Islet of Langerhans (tissue), 1 donor: Measurements from ENCODE around the gene OR4K13.

Experiments used
- FAIRE-seq: peaks from one replicate; lab custom pipeline; 2011; peaks lifted over from hg19 to GRCh38; lab: Jason Lieb, UNC

OR4K13 gene

GRCh38 chr14:20035938-20036337 lies at the start of gene OR4K13:
TSS of gene OR4K13 (minus strand) at chr14:20036038. CDS start at chr14:20034758, 1,280 bp downstream.
- no peak for FAIRE-seq

GRCh38 chr14:20059745-20060144 lies 23.9 kb upstream of the OR4K13 start, which contains the start of gene OR4L1:
TSS of gene OR4L1 (plus strand) at chr14:20060045. CDS start at chr14:20060045, 0 bp downstream.
- FAIRE-seq = no peak

GRCh38 chr14:20048202-20048601 lies 12.4 kb upstream of the OR4K13 start:
- FAIRE-seq = no peak

- FAIRE-seq = no peak
Observed at GRCh38 chr14:20044243-20044642, 8.4 kb upstream of the OR4K13 start.

- FAIRE-seq = no peak
Observed at GRCh38 chr14:20035449-20035848, 389 bp downstream of the OR4K13 start.

GRCh38 chr14:20031058-20031457 lies 4.8 kb downstream of the OR4K13 start:
- no peak for FAIRE-seq

- no peak for FAIRE-seq
Observed at GRCh38 chr14:20019257-20019865, 16.5 kb downstream of the OR4K13 start, which contains the start of gene OR4K14. TSS of gene OR4K14 (minus strand) at chr14:20019307. CDS start at chr14:20015193, 4,114 bp downstream.

- no peak for FAIRE-seq
Observed at GRCh38 chr14:20008156-20008555, 27.7 kb downstream of the OR4K13 start.

- no peak for FAIRE-seq
Observed at GRCh38 chr14:20002319-20002718, 33.5 kb downstream of the OR4K13 start.

- FAIRE-seq = no peak
Observed at GRCh38 chr14:20001863-20002262, 34.0 kb downstream of the OR4K13 start, which contains the start of gene OR4Q2. TSS of gene OR4Q2 (plus strand) at chr14:20002163.

- no peak for FAIRE-seq
Observed at GRCh38 chr14:19993438-19993837, 42.4 kb downstream of the OR4K13 start.
